NCI-H2029 treated with DMSO at 0.1 percent for 48 hours (cell line): Measurements from ENCODE around the gene CPED1.
"Not testable (repeated sequence)": the region's sequence is repeated elsewhere in the genome, so short reads cannot be mapped to it uniquely, and the experiment has no call there.

Experiments
- DNase-seq: peaks from one replicate; lab custom pipeline; 2025; lab: John Stamatoyannopoulos, UW

The CPED1 gene

GRCh38 chr7:121020249-121020988, 31.9 kb downstream of the CPED1 start:
- DNase-seq, result no peak

DNA sequence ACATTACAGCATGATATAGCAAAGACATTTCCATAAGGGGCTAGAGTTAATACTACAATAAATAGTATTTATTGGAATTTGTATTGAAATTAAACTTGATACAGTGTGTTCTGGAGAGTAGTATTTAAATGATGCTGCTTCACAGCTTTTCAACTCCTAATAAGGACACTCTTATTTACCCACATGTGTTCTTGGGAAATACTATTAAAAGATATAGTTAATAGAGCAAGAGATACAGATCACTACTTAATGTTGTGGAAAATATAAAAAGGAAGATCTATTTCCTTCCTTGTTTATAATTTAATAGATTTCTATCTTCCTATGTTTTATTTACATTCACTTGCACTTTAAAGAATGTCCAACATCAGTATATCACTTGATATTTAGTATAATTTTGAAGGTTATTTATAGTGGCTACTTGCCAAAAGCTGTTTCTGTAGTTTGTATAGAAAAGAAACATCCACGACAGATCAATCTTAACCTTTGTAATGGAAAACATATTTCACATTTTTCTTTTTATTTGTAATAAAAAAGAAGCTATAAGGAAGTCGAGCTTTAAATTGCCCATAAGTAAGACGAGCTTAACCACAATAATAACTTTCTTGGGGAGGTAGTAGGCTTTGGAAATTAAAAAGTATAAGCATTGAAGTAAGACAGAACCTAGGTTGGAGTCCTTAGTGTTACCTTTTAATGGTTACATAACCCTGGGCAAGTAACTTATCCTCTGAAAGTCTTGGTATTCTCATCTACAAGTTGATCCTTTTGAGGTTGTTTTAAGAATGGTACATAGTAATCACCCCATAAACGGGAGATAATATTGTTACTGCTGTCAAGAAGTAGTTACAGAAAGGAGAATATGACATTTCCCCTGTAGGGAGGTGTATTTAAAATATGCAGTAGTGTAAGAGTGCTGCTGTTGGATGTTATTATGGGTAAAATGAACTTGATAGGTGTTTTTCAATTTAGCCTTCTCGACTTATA, 32.8 kb downstream of the CPED1 start:
- DNase-seq, result no peak

DNA sequence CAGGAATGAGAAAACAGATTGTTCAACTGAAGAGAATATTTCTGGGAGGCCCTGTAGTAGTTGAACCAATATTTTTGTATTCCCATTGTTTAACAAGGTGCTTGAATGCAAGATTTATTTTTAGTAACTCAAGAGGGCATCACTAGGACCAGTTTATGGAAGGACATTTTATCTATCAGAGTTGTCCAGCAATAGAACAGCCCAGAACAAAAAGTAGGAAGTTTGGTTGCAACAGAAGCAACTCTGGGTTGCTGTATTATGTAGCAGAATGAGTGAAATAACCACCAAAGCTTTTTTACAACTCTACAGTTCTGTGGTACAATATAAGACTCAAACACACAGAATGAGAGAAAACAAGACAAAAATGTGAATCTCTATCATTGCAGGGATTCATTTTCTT, 34.7 kb downstream of the CPED1 start:
- no peak for DNase-seq

- no peak for DNase-seq
These were observed 35.4 kb downstream of the CPED1 start for GRCh38 chr7:121023683-121024511.

- no peak for DNase-seq
These were observed 36.1 kb downstream of the CPED1 start for GRCh38 chr7:121024611-121025010.

- no peak for DNase-seq
These were observed 37.6 kb downstream of the CPED1 start for GRCh38 chr7:121026159-121026558.

DNA sequence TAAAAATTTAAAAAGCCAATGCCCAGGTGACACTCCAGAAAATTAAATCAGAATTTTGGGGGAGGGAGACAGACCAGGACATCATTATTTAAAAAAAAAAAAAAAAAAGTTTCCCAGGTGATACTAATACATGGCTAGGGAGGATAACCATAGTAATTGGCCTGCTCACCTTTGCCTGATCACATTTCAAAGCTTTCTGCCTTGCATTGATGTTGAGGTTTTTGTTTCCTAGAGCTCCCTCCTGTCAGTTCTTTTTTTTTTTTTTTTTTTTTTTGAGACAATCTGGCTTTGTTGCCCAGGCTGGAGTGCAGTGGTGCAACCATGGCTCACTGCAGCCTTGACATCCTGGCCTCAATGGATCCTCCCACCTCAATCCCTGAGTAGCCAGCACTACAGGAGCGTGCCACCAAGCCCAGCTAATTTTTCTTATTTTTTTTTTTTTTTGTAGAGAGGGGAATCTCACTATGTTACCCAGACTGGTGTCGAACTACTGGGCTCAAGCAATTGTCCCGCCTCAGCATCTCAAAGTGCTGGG, 38.1 kb downstream of the CPED1 start:
- no peak for DNase-seq

DNA sequence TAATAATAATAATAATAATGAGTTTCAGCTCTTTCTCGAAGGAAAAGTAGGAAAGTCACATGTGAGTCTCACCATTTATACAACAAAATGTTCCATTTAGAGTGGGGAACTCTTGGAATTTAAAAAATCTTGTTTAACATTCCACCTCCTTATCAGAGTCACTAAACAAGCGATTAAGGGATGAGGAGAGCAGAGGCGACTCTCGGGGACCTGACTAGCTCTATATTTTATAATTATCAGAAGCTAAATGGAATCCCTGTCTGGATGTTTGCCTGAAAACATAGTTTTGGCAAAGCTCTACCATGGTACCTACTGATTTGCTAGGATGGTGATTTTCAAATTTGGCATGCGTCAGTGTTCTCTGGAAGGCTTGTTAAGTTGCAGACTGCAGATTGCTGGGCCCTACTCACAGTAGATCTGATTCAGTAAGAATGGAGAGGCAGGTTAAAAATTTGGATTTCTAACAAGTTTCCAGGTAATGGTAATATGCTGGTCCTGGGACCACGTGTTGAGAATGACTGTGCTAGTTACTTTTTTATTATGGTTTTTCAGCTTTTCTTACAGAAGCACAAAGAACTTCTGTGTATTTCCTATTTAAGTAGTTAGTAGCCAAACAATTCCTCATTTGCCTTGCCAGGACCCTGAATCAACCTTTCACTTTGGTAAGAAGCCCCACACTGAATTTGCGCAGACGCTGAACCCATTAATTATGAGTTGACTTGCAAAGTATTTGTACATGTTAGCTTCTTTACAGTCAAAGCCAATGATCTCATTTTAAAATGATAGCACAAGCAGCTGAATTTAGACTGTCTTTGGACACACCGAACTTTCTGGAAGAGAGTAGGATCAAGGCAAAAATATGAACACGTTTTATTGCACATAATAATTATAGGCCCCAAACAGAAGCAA, 39.5 kb downstream of the CPED1 start:
- DNase-seq, result no peak

GRCh38 chr7:121029302-121029701, 40.8 kb downstream of the CPED1 start:
- no peak for DNase-seq

GRCh38 chr7:121030308-121030707, 41.8 kb downstream of the CPED1 start:
- no peak for DNase-seq

DNA sequence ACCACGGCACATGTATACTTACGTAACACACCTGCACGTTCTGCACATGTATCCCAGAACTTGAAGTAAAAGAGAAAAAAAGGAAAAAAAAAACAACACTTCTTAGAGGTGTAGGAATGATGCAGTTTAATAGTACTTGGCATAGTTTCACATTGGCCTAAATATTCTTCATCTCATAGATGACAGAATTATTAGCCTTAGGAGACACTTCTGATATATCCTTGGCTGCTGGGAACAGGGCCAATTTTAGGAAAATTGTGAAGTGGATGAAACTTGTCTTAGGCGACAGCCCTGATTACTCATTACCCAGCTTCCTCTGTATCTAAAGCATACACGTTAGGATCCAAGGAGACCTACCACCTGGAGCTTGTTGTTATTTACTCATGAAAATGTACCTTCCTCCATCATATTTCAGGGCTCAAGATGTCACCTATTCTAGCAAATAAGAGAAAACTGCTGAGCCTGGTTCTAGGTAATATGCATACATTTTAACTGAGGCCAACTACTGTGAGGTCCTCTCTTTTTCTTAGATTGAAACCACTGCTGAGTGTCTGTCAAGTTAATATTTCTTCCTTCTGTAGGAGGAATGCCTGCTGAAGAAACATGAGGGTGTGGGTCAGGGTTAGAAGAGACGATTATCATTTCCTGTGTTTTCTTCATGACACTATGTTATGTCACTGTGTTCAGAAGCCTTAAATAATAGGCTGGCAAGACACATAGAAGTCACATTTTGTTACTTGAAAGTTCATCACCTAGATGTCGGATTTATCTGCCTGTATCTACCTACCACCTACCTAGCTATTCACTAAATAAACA, 44.3 kb downstream of the CPED1 start:
- DNase-seq, result no peak

DNA sequence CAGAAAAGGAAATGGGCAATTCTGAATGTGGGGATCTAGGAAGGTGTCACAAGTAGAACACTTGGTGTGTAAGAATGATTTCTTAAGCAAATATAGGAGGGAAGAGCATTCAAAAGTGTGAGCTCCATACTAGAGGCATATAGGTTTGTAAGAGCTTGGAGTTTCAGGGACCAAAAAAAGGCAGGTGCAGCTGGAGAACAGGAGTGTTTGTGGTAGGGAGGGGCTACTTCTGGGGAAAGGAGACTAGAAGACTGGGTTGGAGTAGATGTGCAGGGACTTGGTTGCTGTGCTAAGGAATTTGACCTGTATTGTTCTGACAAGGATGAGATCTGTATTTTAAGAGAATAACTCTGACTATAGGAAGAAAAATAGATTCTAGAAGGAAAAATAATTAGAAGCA, 46.4 kb downstream of the CPED1 start:
- no peak for DNase-seq

DNA sequence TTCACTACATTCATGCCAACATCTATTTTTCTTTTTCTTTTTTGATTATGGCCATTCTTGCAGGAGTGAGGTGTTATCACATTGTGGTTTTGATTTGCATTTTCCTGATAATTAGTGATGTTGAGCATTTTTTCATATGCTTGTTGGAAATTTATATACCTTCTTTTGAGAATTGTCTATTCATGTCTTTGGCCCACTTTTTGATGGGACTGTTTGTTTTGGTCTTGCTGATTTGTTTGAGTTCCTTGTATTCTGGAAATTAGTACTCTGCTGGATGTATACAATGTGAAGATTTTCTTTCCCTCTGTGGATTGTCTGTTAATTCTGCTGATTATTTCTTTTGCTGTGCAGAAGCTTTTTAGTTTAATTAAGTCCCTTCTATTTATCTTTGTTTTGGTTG, 48.3 kb downstream of the CPED1 start:
- not testable (repeated sequence) for DNase-seq

- DNase-seq, result not testable (repeated sequence)
These were observed 48.8 kb downstream of the CPED1 start for GRCh38 chr7:121037329-121037728.

DNA sequence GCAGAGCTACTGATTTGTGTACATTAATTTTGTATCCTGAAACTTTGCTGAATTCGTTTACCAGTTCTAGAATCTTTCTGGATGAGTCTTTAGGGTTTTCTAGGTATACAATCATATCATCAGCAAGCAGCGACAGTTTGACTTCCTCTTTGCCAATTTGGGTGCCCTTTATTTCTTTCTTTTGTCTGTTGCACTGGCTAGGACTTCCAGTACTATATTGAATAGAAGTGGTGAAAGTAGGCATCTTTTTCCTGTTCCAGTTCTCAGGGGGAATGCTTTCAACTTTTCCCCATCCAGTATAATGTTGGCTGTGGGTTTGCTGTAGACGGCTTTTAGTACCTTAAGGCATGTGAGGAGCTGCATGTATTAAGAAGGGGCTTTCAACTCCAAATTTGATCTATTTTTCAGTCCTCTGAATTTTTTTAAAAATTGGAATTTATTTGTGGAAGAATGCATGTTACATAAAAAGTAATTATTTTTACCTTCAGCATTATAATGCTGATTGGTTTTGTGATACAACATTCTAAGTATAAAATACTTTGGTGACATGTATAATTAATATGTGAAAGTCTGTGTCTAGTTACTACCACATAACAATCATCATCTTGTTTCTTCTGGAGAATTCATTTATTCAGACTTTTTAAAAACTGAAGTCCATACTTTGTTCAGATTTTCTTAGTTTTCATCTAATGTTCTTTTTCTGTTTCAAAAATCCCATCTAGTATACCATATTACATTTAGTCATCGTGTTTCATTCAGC, 49.6 kb downstream of the CPED1 start:
- DNase-seq, result no peak

DNA sequence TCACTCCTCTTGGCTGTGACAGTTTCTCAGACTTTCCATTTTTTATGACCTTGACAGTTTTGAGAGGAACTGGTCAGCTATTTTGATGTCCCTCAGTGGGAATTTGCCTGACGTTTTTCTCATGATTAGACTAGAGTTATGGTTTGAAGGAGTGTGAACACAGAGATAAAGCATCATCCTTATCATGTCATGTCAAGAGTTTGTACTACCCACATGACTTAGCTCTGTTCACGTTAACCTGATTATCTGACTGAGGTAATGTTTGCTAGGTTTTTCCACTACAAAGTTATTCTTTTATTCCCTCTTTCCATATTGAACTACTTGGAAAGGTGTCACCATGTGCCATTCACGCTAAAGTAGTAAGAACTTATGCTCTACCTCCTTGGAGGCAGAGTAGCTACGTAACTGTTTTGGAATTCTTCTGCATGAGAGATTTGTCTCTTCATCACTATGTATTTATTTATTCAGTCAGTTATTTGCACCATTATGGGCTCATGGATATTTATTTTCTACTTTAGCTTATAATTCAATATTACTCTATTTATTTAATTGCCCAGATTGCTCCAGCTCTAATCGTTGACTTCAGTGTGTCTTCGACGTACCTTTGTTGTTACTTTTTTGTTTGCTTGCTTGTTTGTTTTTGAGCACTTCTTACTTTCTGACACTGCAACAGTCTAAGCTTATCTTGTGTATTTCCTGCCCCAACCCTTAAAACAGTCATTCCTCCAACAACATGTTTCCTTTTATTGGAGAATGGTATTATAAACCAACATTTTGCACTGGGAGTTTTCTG, 50.4 kb downstream of the CPED1 start:
- DNase-seq, result no peak

DNA sequence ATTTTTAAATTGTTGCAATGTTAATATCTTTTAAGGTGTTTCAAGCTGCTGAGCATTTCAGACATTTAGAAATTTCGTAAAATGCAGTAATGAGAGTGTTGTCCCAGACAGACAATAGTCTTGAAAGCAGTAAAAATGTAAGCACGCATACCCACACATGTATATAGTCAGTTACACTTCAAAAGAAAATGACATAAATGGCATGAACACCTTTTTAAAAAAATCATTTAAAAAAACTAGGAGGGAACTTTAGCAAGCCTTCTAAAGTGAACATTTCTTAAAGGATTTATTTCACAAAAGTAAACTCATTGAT, 51.0 kb downstream of the CPED1 start:
- DNase-seq, result no peak

DNA sequence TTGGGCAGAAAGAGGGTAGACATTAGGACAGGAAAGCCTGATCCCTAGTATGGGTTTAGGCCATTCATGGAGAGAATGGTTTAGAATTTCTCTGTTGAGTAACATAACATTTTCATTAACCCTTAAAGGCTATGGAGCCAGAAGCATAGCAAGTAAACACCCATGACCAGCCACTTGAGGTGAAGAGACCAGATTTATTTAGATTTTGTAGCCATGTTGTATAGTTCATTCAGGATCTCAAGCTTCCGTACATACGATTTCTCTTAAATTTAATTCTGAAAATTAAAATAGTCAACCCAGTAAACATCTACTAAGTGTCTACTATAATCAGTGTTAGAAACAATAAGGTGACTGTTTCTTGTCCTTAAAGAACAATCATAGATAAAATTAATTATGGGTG, 51.5 kb downstream of the CPED1 start:
- no peak for DNase-seq
